Endothelial cell of umbilical vein (primary cell): ENCODE results near the gene LRRC27. TPM values are rescaled to one million over a fixed set of nuclear protein-coding genes. Genes with fewer than 3 reads are reported as not detected.

Experiments used
- BruUV-seq: library from RNA; stranded (reverse); fragments of 400-500 nt; replicated peaks from 2 replicates; lab custom pipeline; 2021; lab: Mats Ljungman, UMichigan
- CTCF ChIA-PET: fragments of 300-600, 350-600 bp; sonication (Branson Sonifier 250); formaldehyde crosslinking; loops from one replicate; lab custom pipeline; 2021; ENCODE audit warnings: antibody characterized with exemption, inconsistent platforms; lab: Charles Lee
- POLR2A ChIA-PET: fragments of 300-600, 350-600 bp; sonication (Branson Sonifier 250); formaldehyde crosslinking; loops from one replicate; lab custom pipeline; 2021; ENCODE audit warnings: antibody characterized with exemption, inconsistent platforms; lab: Charles Lee
- DNase-seq: peaks from one replicate; pipeline ENCODE4 v3.0.0-alpha.2; 2011; ENCODE audit warnings: low read depth, low spot score
- FAIRE-seq: peaks from 2 replicates; lab custom pipeline; 2011; peaks lifted over from hg19 to GRCh38; lab: Jason Lieb, UNC
- H2AFZ ChIP-seq: 2 replicates; pipeline ENCODE4 v1.6.0; 2012; ENCODE audit warnings: low read depth, low read length, control low read depth, inconsistent platforms
- H3K27ac ChIP-seq: 2 replicates; pipeline ENCODE4 v1.5.1; 2011; ENCODE audit warnings: low read depth, mild to moderate bottlenecking, control low read depth, low read length, moderate library complexity; ENCODE audit not compliant: insufficient read depth
- H3K27me3 ChIP-seq, 2 experiments: 2 replicates each; pipeline versions ENCODE4 v1.6.0 to v1.6.1; 2011; ENCODE audit warnings: low read length in 2 of 2, mixed read lengths in 1 of 2; ENCODE audit not compliant: control insufficient read depth in 2 of 2, insufficient read depth in 2 of 2
- H3K36me3 ChIP-seq, 2 experiments: 2 replicates in 1 of 2; 3 replicates in 1 of 2; pipeline ENCODE4 v1.5.1; 2011; ENCODE audit warnings: low read length in 2 of 2, mild to moderate bottlenecking in 1 of 2, moderate library complexity in 1 of 2; ENCODE audit not compliant: control insufficient read depth in 2 of 2, insufficient read depth in 2 of 2; ENCODE audit errors: extremely low read depth in 1 of 2
- H3K4me1 ChIP-seq: 3 replicates; pipeline ENCODE4 v1.5.1; 2011; ENCODE audit warnings: mild to moderate bottlenecking, low read length; ENCODE audit not compliant: control insufficient read depth, insufficient read depth; ENCODE audit errors: extremely low read depth
- H3K4me2 ChIP-seq: 2 replicates; pipeline ENCODE4 v1.6.1; 2011; ENCODE audit warnings: low read length, control low read depth, mixed read lengths; ENCODE audit not compliant: insufficient read depth
- H3K4me3 ChIP-seq, 3 experiments: fragments of 200-600 bp in 1 of 3; sonication (generic), shearing (Covaris generic) in 1 of 3; replicated peaks in 1 of 3; 2 replicates each; pipeline ENCODE4 v1.5.1; 2011 to 2016; ENCODE audit warnings: control low read depth in 3 of 3, low read length in 3 of 3, mild to moderate bottlenecking in 2 of 3, inconsistent platforms in 1 of 3, low read depth in 1 of 3, moderate library complexity in 1 of 3; ENCODE audit not compliant: insufficient read depth in 1 of 3
- H3K79me2 ChIP-seq: 2 replicates; pipeline ENCODE4 v1.6.0; 2012; ENCODE audit warnings: low read length, inconsistent platforms; ENCODE audit not compliant: control insufficient read depth, insufficient read depth
- H3K9ac ChIP-seq: replicated peaks from 2 replicates; pipeline ENCODE3; 2011; ENCODE audit warnings: low read length, control low read depth; ENCODE audit not compliant: insufficient read depth; ENCODE audit errors: extremely low read depth
- H3K9me1 ChIP-seq: replicated peaks from 3 replicates; pipeline ENCODE4 v1.6.0; 2011; ENCODE audit warnings: mild to moderate bottlenecking, low read length; ENCODE audit not compliant: control insufficient read depth, insufficient read depth; ENCODE audit errors: extremely low read depth
- H3K9me3 ChIP-seq: replicated peaks from 2 replicates; pipeline ENCODE4 v1.5.1; 2012; ENCODE audit warnings: low read length, inconsistent platforms; ENCODE audit not compliant: control insufficient read depth, insufficient read depth
- H4K20me1 ChIP-seq: replicated peaks from 2 replicates; pipeline ENCODE3; 2011; ENCODE audit warnings: mild to moderate bottlenecking, low read length; ENCODE audit not compliant: control insufficient read depth, insufficient read depth; ENCODE audit errors: extremely low read depth
- CTCF ChIP-seq, 2 donors: IDR thresholded peaks; 1 replicate in 1 of 2; 2 replicates in 1 of 2; pipeline ENCODE4 v1.5.1; 2011; ENCODE audit warnings: low read length in 2 of 2, mild to moderate bottlenecking in 2 of 2, moderate library complexity in 2 of 2, control low read depth in 1 of 2, inconsistent platforms in 1 of 2, low read depth in 1 of 2; ENCODE audit not compliant: insufficient read depth in 1 of 2; ENCODE audit errors: extremely low read depth in 1 of 2
- EZH2 ChIP-seq: IDR thresholded peaks from 2 replicates; pipeline ENCODE4 v1.6.1; 2012; ENCODE audit warnings: borderline replicate concordance, low read depth, mild to moderate bottlenecking, moderate library complexity, low read length, inconsistent platforms; ENCODE audit not compliant: severe bottlenecking
- FOS ChIP-seq: IDR thresholded peaks from 2 replicates; pipeline ENCODE4 v1.6.1; 2011; ENCODE audit warnings: mild to moderate bottlenecking, low read length, moderate library complexity, borderline replicate concordance; ENCODE audit not compliant: insufficient read depth
- GATA2 ChIP-seq: IDR thresholded peaks from 2 replicates; pipeline ENCODE4 v1.7.0; 2011; ENCODE audit warnings: low read depth, mild to moderate bottlenecking, moderate library complexity, mixed read lengths, low read length; ENCODE audit not compliant: insufficient read length, insufficient read depth
- JUN ChIP-seq: IDR thresholded peaks from 2 replicates; pipeline ENCODE4 v1.6.1; 2011; ENCODE audit warnings: borderline replicate concordance, low read depth; ENCODE audit not compliant: insufficient read length, insufficient read depth
- MAX ChIP-seq: IDR thresholded peaks from 2 replicates; pipeline ENCODE4 v1.6.1; 2011; ENCODE audit not compliant: insufficient read depth, insufficient read length
- MYC ChIP-seq: IDR thresholded peaks from one replicate; pipeline ENCODE4 v1.6.1; 2011; ENCODE audit warnings: mild to moderate bottlenecking, low read depth, low read length
- POLR2A ChIP-seq: IDR thresholded peaks from 2 replicates; pipeline ENCODE4 v1.6.1; 2012; ENCODE audit warnings: low read depth, mild to moderate bottlenecking, control low read depth, low read length
- POLR2AphosphoS5 ChIP-seq: IDR thresholded peaks from 2 replicates; pipeline ENCODE4 v1.6.1; 2012; ENCODE audit warnings: low read depth, mild to moderate bottlenecking, control low read depth, low read length, moderate library complexity; ENCODE audit not compliant: insufficient read depth
- dilution Hi-C: fragments of 300-500 bp; cut with MboI; formaldehyde crosslinking; loops from one replicate; pipeline ENCODE4 v1.15.0; 2019; ENCODE audit warnings: low sequenced_read_pairs; ENCODE audit not compliant: extremely low pct_ligation_motif_present
- intact Hi-C: fragments of 100-400 bp; cut with micrococcal nuclease; formaldehyde crosslinking; loops from one replicate; pipeline ENCODE4 v1.10.0; 2022
- polyA plus RNA-seq, 4 experiments: library from polyadenylated mRNA; depleted of rRNA in 3 of 4; stranded (reverse) in 3 of 4; unstranded in 1 of 4; fragments of >200 nt; gene quantifications; 2 replicates each; pipeline versions ENCODE4 v1.2.1 to v1.2.3, GENCODE V29; 2011 to 2012; ENCODE audit warnings: missing spikeins in 1 of 4
- total RNA-seq: library from RNA; stranded (reverse); gene quantifications from 2 replicates; pipeline ENCODE4 v1.2.3, GENCODE V29; 2021

LRRC27 gene
- total and polyA plus RNA-seq, 2 donors (not counting 3 experiments of a cell fraction or from before 2014, with no cell fraction given), result 8.3 to 13.6 TPM

DNA sequence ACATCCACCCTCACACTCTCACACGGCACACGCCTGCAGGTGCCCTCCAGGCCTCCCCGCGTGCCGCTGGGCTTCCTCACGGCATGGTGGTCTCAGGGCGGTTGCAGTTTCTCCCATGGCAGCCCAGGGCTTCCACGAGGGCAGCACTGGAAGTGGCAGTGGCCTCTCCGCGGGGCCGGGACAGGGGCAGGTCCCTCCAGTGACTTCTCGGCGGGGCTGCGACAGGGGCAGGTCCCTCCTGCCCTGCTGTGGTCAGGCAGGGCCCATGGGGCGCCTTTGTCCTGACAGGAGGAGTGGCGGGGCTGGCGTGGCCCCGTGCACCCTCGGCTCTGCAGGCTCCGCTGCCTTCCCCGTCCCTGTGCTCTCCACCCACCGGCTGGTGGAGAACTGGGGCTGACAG lies 84.0 kb downstream of the LRRC27 start:
- H4K20me1 ChIP-seq, result no peaks in the 10 kb centered on the region
- H3K4me2 ChIP-seq, result no peak overlapping the region
- H3K79me2 ChIP-seq, result no peaks in the 10 kb centered on the region
- FAIRE-seq, result no peak
- no peaks in the 10 kb centered on the region for H3K9me1 ChIP-seq
- CTCF ChIA-PET, result no interaction called here
- H3K4me1 ChIP-seq, result peaks cover 21% of the 10 kb centered on the region
- BruUV-seq, result no TSS peak
- no peaks in the 10 kb centered on the region for H3K9me3 ChIP-seq
- TF ChIP-seq MAX (no peak), JUN (no peak), GATA2 (no peak), EZH2 (no peak), FOS (no peak), POLR2A (no peak), CTCF (IDR thresholded peaks at IDR 0.05; ENCODE audit: extremely low read depth in 1 of 2, insufficient read depth in 1 of 2, low read depth in 1 of 2, low read length in 2 of 2) (no peak), POLR2AphosphoS5 (no peak), MYC (no peak)
- intact Hi-C loops, result no loop called here
- no peak overlapping the region for H3K4me3 ChIP-seq
- H3K27ac ChIP-seq, result no peak overlapping the region
- no peak overlapping the region for H3K9ac ChIP-seq
- no peaks in the 10 kb centered on the region for H3K27me3 ChIP-seq
- DNase-seq, result no peak
- no peaks in the 10 kb centered on the region for H3K36me3 ChIP-seq
- POLR2A ChIA-PET, result no interaction called here
- dilution Hi-C loops, result no loop called here
- H2AFZ ChIP-seq, result no peak overlapping the region
